Hepatocyte (in vitro differentiated cells): ENCODE measurements around the gene BTG3.

Experiments
- EZH2 ChIP-seq: fragments of 200-600 bp; sonication (generic); IDR thresholded peaks from 2 replicates; pipeline ENCODE4 v1.6.1; 2016; ENCODE audit warnings: antibody characterized with exemption, mild to moderate bottlenecking, borderline replicate concordance
- EZH2phosphoT487 ChIP-seq: fragments of 200-600 bp; sonication (generic); IDR thresholded peaks from one replicate; pipeline ENCODE4 v1.6.1; 2018; ENCODE audit warnings: antibody characterized with exemption, mild to moderate bottlenecking, low read depth, moderate library complexity; ENCODE audit not compliant: unreplicated experiment, severe bottlenecking
- TF ChIP-seq, protein P1 (sequence below): fragments of 200-600 bp; sonication (generic); IDR thresholded peaks from 2 replicates; pipeline ENCODE4 v1.5.1; 2016; ENCODE audit warnings: antibody characterized with exemption, mild to moderate bottlenecking; ENCODE audit not compliant: poor library complexity

DNA sequence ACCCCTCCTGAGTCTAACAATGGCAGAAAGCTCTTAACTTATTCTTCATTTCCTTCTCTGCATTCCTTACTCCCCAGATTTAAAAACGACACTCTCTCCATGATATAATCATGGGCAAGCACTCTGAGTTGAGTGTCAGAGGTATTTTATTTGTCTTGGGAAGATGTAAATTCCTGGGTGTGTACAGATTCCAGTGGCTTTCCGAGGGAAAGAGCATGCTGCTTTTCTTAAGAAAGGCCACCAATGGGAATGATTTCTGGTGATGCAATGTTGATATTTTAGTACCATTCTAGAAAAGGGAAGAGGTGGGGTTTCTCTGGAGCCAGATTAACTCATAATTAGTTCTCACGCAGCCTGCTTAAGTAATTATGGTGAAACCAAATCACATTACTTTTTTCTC is 47.8 kb upstream of the BTG3 start:
- TF ChIP-seq EZH2 (no peak), EZH2phosphoT487 (no peak)
- TF ChIP-seq, protein P1, sequence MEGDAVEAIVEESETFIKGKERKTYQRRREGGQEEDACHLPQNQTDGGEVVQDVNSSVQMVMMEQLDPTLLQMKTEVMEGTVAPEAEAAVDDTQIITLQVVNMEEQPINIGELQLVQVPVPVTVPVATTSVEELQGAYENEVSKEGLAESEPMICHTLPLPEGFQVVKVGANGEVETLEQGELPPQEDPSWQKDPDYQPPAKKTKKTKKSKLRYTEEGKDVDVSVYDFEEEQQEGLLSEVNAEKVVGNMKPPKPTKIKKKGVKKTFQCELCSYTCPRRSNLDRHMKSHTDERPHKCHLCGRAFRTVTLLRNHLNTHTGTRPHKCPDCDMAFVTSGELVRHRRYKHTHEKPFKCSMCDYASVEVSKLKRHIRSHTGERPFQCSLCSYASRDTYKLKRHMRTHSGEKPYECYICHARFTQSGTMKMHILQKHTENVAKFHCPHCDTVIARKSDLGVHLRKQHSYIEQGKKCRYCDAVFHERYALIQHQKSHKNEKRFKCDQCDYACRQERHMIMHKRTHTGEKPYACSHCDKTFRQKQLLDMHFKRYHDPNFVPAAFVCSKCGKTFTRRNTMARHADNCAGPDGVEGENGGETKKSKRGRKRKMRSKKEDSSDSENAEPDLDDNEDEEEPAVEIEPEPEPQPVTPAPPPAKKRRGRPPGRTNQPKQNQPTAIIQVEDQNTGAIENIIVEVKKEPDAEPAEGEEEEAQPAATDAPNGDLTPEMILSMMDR, result no peak
